Fibroblast of lung (primary cell): ENCODE measurements around the gene NR2F1-AS1. TPM values are rescaled to one million over a fixed set of nuclear protein-coding genes. Genes with fewer than 3 reads are reported as not detected.

Experiments
- DNase-seq, 2 donors: peaks; one replicate each; pipeline versions ENCODE4 v3.0.0 to v3.0.0-alpha.2; 2010; ENCODE audit warnings: low read depth in 2 of 2
- H2AFZ ChIP-seq: 2 replicates; pipeline ENCODE4 v1.5.1; 2012; ENCODE audit warnings: low read length, control low read depth, inconsistent platforms
- H3K27ac ChIP-seq: 2 replicates; pipeline ENCODE4 v1.5.1; 2011; ENCODE audit warnings: low read length, control low read depth; ENCODE audit not compliant: insufficient read depth
- H3K27me3 ChIP-seq: 2 replicates; pipeline ENCODE4 v1.5.1; 2011; ENCODE audit warnings: mild to moderate bottlenecking, low read length; ENCODE audit not compliant: control insufficient read depth, insufficient read depth
- H3K36me3 ChIP-seq: 2 replicates; pipeline ENCODE4 v1.5.1; 2011; ENCODE audit warnings: low read length; ENCODE audit not compliant: control insufficient read depth, insufficient read depth
- H3K4me1 ChIP-seq: 2 replicates; pipeline ENCODE4 v1.5.1; 2011; ENCODE audit warnings: low read length; ENCODE audit not compliant: control insufficient read depth, insufficient read depth; ENCODE audit errors: extremely low read depth
- H3K4me2 ChIP-seq: 2 replicates; pipeline ENCODE4 v1.5.1; 2011; ENCODE audit warnings: low read length, control low read depth; ENCODE audit not compliant: insufficient read depth; ENCODE audit errors: extremely low read depth
- H3K4me3 ChIP-seq, 4 experiments: fragments of 200-600 bp in 1 of 4; sonication (generic) in 1 of 4; replicated peaks in 1 of 4; 2 replicates each; pipeline ENCODE4 v1.5.1; 2011 to 2016; ENCODE audit warnings: low read length in 4 of 4, low read depth in 3 of 4, mild to moderate bottlenecking in 3 of 4, control low read depth in 2 of 4, inconsistent platforms in 1 of 4, mixed read lengths in 1 of 4; ENCODE audit not compliant: insufficient read depth in 1 of 4; ENCODE audit errors: control extremely low read depth in 1 of 4
- H3K79me2 ChIP-seq: 2 replicates; pipeline ENCODE4 v1.5.1; 2012; ENCODE audit warnings: mild to moderate bottlenecking, low read length, inconsistent platforms; ENCODE audit not compliant: control insufficient read depth, insufficient read depth
- H3K9ac ChIP-seq: 2 replicates; pipeline ENCODE4 v1.5.1; 2011; ENCODE audit warnings: mild to moderate bottlenecking, low read length, control low read depth; ENCODE audit not compliant: insufficient read depth
- H3K9me3 ChIP-seq: 2 replicates; pipeline ENCODE4 v1.5.1; 2012; ENCODE audit warnings: low read depth, low read length; ENCODE audit not compliant: control insufficient read depth, insufficient read depth
- H4K20me1 ChIP-seq: 2 replicates; pipeline ENCODE4 v1.5.1; 2011; ENCODE audit warnings: low read length; ENCODE audit not compliant: control insufficient read depth, insufficient read depth; ENCODE audit errors: extremely low read depth
- EZH2 ChIP-seq: IDR thresholded peaks from 2 replicates; pipeline ENCODE4 v1.5.1; 2012; ENCODE audit warnings: low read length, control low read depth, mild to moderate bottlenecking; ENCODE audit errors: missing control alignments
- polyA plus RNA-seq, 2 donors: library from polyadenylated mRNA; depleted of rRNA in 1 of 2; stranded (reverse) in 1 of 2; unstranded in 1 of 2; fragments of >200 nt; gene quantifications; 2 replicates each; pipeline ENCODE4 v1.2.1, GENCODE V29; 2011 to 2012; ENCODE audit warnings: missing spikeins in 1 of 2
- total RNA-seq: library from RNA; depleted of rRNA; stranded (reverse); fragments of >200 nt; gene quantifications from 2 replicates; pipeline ENCODE4 v1.2.1, GENCODE V29; 2014
- TF ChIP-seq, protein P1 (sequence below), 2 donors: IDR thresholded peaks in 1 of 2; conservative IDR thresholded peaks in 1 of 2; 1 replicate in 1 of 2; 2 replicates in 1 of 2; pipeline ENCODE4 v1.5.1; 2011 to 2012; ENCODE audit warnings: low read length in 2 of 2, control low read depth in 1 of 2, inconsistent platforms in 1 of 2, low read depth in 1 of 2, mild to moderate bottlenecking in 1 of 2

The NR2F1-AS1 gene
- total and polyA plus RNA-seq, 2 donors (not counting 1 experiment from before 2014, with no cell fraction given): 29.6 to 44.6 TPM

DNA sequence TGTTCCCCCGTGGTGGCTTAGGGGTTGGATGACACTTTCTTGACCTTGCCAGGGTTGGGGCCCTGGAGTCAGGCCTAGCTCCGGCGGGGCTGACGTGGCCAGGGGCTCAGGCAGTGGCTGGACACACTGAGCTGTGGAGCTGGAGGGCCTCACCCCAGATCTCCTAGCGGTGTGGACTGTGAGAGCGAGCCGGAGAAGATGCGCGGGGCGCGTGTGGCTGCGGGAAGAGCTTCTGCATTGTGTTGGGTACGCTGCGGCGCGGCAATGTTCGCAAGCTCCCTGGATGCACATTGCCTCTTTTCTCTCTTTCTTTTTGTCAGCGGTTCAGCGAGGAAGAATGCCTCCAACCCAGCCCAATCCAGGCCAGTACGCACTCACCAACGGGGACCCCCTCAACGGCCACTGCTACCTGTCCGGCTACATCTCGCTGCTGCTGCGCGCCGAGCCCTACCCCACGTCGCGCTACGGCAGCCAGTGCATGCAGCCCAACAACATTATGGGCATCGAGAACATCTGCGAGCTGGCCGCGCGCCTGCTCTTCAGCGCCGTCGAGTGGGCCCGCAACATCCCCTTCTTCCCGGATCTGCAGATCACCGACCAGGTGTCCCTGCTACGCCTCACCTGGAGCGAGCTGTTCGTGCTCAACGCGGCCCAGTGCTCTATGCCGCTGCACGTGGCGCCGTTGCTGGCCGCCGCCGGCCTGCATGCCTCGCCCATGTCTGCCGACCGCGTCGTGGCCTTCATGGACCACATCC lies 6.8 kb upstream of the NR2F1-AS1 start:
- H3K27ac ChIP-seq: peak overlapping the region; percentile 89
- H4K20me1 ChIP-seq: no peaks in the 10 kb centered on the region
- peak overlapping the region; percentile 95 for H3K4me2 ChIP-seq
- H2AFZ ChIP-seq: no peak overlapping the region
- peak; percentile 66 to 82 for DNase-seq
- no peak for TF ChIP-seq EZH2
- TF ChIP-seq, protein P1, sequence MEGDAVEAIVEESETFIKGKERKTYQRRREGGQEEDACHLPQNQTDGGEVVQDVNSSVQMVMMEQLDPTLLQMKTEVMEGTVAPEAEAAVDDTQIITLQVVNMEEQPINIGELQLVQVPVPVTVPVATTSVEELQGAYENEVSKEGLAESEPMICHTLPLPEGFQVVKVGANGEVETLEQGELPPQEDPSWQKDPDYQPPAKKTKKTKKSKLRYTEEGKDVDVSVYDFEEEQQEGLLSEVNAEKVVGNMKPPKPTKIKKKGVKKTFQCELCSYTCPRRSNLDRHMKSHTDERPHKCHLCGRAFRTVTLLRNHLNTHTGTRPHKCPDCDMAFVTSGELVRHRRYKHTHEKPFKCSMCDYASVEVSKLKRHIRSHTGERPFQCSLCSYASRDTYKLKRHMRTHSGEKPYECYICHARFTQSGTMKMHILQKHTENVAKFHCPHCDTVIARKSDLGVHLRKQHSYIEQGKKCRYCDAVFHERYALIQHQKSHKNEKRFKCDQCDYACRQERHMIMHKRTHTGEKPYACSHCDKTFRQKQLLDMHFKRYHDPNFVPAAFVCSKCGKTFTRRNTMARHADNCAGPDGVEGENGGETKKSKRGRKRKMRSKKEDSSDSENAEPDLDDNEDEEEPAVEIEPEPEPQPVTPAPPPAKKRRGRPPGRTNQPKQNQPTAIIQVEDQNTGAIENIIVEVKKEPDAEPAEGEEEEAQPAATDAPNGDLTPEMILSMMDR (conservative IDR thresholded peaks at IDR 0.05 in 1 of 2, IDR thresholded peaks at IDR 0.05 in 1 of 2; ENCODE audit: low read depth in 1 of 2, low read length in 2 of 2): no peak
- no peaks in the 10 kb centered on the region for H3K9me3 ChIP-seq
- peaks cover 94% of the 10 kb centered on the region for H3K79me2 ChIP-seq
- peaks cover 8% of the 10 kb centered on the region for H3K36me3 ChIP-seq
- peak overlapping the region; percentile 62 to 99 (median 83) for H3K4me3 ChIP-seq
- H3K4me1 ChIP-seq: peaks cover under 1% of the 10 kb centered on the region
- H3K9ac ChIP-seq: peak overlapping the region; percentile 78
- no peaks in the 10 kb centered on the region for H3K27me3 ChIP-seq

DNA sequence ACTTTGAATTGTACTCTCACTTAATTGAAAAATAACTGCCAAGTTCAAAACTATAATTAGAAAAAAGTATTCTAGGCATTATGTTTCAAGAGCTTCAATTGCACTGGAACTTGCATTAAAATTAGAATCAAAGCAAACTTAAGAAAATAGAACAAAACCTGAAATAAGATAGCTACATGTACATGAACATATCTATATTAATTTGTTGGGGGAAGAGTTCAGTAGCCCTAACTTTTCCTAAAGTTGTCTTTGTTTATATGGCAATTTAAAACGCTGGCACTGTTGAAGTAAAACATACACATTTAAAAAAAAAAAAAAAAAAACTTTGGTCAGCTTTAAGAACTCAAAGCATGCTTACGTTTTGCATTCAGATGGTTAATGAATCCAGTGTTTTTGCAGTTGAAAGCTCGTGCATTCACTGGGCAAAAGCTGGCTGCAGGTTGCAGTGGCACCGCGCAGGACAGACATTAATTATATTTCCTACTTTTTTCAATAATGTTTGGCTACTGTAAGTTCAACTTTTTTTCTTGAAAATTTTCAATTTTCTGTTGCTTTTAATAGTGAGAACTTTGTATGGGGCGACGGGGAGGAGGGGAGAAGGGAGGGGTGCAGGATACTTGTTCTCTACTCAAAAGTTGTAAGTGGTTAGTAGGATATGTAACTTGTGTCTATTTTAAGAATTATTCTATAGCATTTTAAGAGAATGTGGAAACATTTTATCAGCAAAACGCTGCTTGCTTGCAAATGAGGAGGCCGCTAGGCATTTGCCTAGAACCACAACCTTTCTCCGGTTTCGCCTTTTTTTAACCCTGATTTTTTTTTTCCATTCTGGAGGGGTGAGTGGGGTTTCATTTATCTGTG lies 5.9 kb upstream of the NR2F1-AS1 start:
- Histone ChIP-seq H3K4me2 (peak overlapping the region; percentile 95), H3K9me3 (no peaks in the 10 kb centered on the region), H3K36me3 (peaks cover 8% of the 10 kb centered on the region), H2AFZ (no peak overlapping the region), H3K4me1 (no peaks in the 10 kb centered on the region), H3K27ac (peak overlapping the region; percentile 89), H3K27me3 (no peaks in the 10 kb centered on the region), H3K4me3 (peak overlapping the region; percentile 62 to 99 (median 83)), H4K20me1 (no peaks in the 10 kb centered on the region), H3K9ac (peak overlapping the region; percentile 78), H3K79me2 (peaks cover 87% of the 10 kb centered on the region)
- no peak for TF ChIP-seq EZH2
- TF ChIP-seq, protein P1 (conservative IDR thresholded peaks at IDR 0.05 in 1 of 2, IDR thresholded peaks at IDR 0.05 in 1 of 2; ENCODE audit: low read depth in 1 of 2, low read length in 2 of 2): no peak
- DNase-seq: peak; percentile 65 to 67

GRCh38 chr5:93585767-93586385 lies 4.9 kb upstream of the NR2F1-AS1 start:
- H4K20me1 ChIP-seq: no peaks in the 10 kb centered on the region
- H3K4me1 ChIP-seq: no peaks in the 10 kb centered on the region
- DNase-seq: peak; percentile 62 to 64
- H2AFZ ChIP-seq: no peak overlapping the region
- H3K4me2 ChIP-seq: peak overlapping the region; percentile 95
- TF ChIP-seq, protein P1 (conservative IDR thresholded peaks at IDR 0.05 in 1 of 2, IDR thresholded peaks at IDR 0.05 in 1 of 2; ENCODE audit: low read depth in 1 of 2, low read length in 2 of 2): no peak
- no peak for TF ChIP-seq EZH2
- H3K9me3 ChIP-seq: no peaks in the 10 kb centered on the region
- H3K27ac ChIP-seq: peak overlapping the region; percentile 89
- H3K9ac ChIP-seq: peak overlapping the region; percentile 70
- peaks cover 6% of the 10 kb centered on the region for H3K36me3 ChIP-seq
- H3K4me3 ChIP-seq: peak overlapping the region; percentile 62 to 99 (median 83)
- no peaks in the 10 kb centered on the region for H3K27me3 ChIP-seq
- H3K79me2 ChIP-seq: peaks cover 80% of the 10 kb centered on the region
